Measurements from ENCODE around the gene HMCN1.

The HMCN1 gene

GRCh38 chr1:185840880-185841279 is 106.7 kb downstream of the HMCN1 start:
- TF ChIP-seq POLR2A (IDR thresholded peaks at IDR 0.05; ENCODE audit: extremely low read depth, insufficient read length) (no peak), MAX (IDR thresholded peaks at IDR 0.05; ENCODE audit: low read depth, low read length) (no peak), MYC (IDR thresholded peaks at IDR 0.05; ENCODE audit: low read depth, low read length) (no peak), CTCF (IDR thresholded peaks at IDR 0.05; ENCODE audit: low read depth, low read length) (no peak)

GRCh38 chr1:185843297-185843869 is 109.2 kb downstream of the HMCN1 start:
- no peak for DNase-seq (ENCODE audit: low read depth)
- no peak for TF ChIP-seq MAX (IDR thresholded peaks at IDR 0.05; ENCODE audit: low read depth, low read length)
- no peak for TF ChIP-seq CTCF (IDR thresholded peaks at IDR 0.05; ENCODE audit: low read depth, low read length)
- TF ChIP-seq MYC (IDR thresholded peaks at IDR 0.05; ENCODE audit: low read depth, low read length) = no peak
- no peak for TF ChIP-seq POLR2A (IDR thresholded peaks at IDR 0.05; ENCODE audit: extremely low read depth, insufficient read length)
- H3K4me3 ChIP-seq (ENCODE audit: low read depth, low read length) = no peak overlapping the region

More at GRCh38 chr1:185840880-185841279, 106.7 kb downstream of the HMCN1 start:
- no peak overlapping the region for H3K4me3 ChIP-seq (ENCODE audit: low read depth, low read length)
- DNase-seq (ENCODE audit: low read depth) = no peak

GRCh38 chr1:185843986-185844385 is 109.8 kb downstream of the HMCN1 start:
- DNase-seq (ENCODE audit: low read depth) = no peak
- no peak overlapping the region for H3K4me3 ChIP-seq (ENCODE audit: low read depth, low read length)
- TF ChIP-seq MYC (IDR thresholded peaks at IDR 0.05; ENCODE audit: low read depth, low read length) (no peak), CTCF (IDR thresholded peaks at IDR 0.05; ENCODE audit: low read depth, low read length) (no peak), POLR2A (IDR thresholded peaks at IDR 0.05; ENCODE audit: extremely low read depth, insufficient read length) (no peak), MAX (IDR thresholded peaks at IDR 0.05; ENCODE audit: low read depth, low read length) (no peak)

- no peak overlapping the region for H3K4me3 ChIP-seq (ENCODE audit: low read depth, low read length)
- no peak for TF ChIP-seq MYC (IDR thresholded peaks at IDR 0.05; ENCODE audit: low read depth, low read length)
- no peak for DNase-seq (ENCODE audit: low read depth)
Observed at GRCh38 chr1:185846672-185847444, 112.7 kb downstream of the HMCN1 start.

- TF ChIP-seq MAX (IDR thresholded peaks at IDR 0.05; ENCODE audit: low read depth, low read length) (no peak), POLR2A (IDR thresholded peaks at IDR 0.05; ENCODE audit: extremely low read depth, insufficient read length) (no peak), MYC (IDR thresholded peaks at IDR 0.05; ENCODE audit: low read depth, low read length) (no peak)
- DNase-seq (ENCODE audit: low read depth) = no peak
- no peak overlapping the region for H3K4me3 ChIP-seq (ENCODE audit: low read depth, low read length)
Observed at GRCh38 chr1:185849014-185849413, 114.8 kb downstream of the HMCN1 start.

GRCh38 chr1:185850366-185850765 is 116.2 kb downstream of the HMCN1 start:
- DNase-seq (ENCODE audit: low read depth) = no peak
- no peak overlapping the region for H3K4me3 ChIP-seq (ENCODE audit: low read depth, low read length)
- no peak for TF ChIP-seq MYC (IDR thresholded peaks at IDR 0.05; ENCODE audit: low read depth, low read length)
- TF ChIP-seq MAX (IDR thresholded peaks at IDR 0.05; ENCODE audit: low read depth, low read length) = no peak
- TF ChIP-seq CTCF (IDR thresholded peaks at IDR 0.05; ENCODE audit: low read depth, low read length) = no peak
